HEK293 (cell line): ENCODE results near the gene LHFPL6.
A peak's percentile ranks its signal among the peaks of the same experiment; 100 is the strongest.

ENCODE experiments used
- CTCF ChIA-PET: fragments of 350-600 bp; formaldehyde crosslinking; extraction: SDS; loops from one replicate; lab custom pipeline; 2021; ENCODE audit warnings: antibody characterized with exemption; lab: Yijun Ruan, JAX
- POLR2A ChIA-PET: fragments of 300-600 bp; formaldehyde crosslinking; extraction: SDS; loops from one replicate; lab custom pipeline; 2020; ENCODE audit warnings: antibody characterized with exemption, inconsistent platforms; lab: Yijun Ruan, JAX
- H3K27ac ChIP-seq: fragments of 200-500 bp; sonication (Bioruptor generic); 2 replicates; pipeline ENCODE4 v1.5.1; 2014; ENCODE audit warnings: low read depth, low read length, control low read depth, inconsistent platforms; ENCODE audit errors: extremely low read depth
- H3K36me3 ChIP-seq, 2 experiments: fragments of 200-500 bp in 1 of 2; sonication (Bioruptor generic) in 1 of 2; 1 replicate in 1 of 2; 2 replicates in 1 of 2; pipeline ENCODE4 v1.5.1; 2014 to 2017; ENCODE audit warnings: inconsistent platforms in 2 of 2, low read length in 2 of 2; ENCODE audit not compliant: control insufficient read depth in 2 of 2, insufficient read depth in 1 of 2
- H3K4me1 ChIP-seq: fragments of 200-500 bp; sonication (Bioruptor generic); 2 replicates; pipeline ENCODE4 v1.5.1; 2014; ENCODE audit warnings: mild to moderate bottlenecking, low read length, inconsistent platforms; ENCODE audit not compliant: control insufficient read depth, insufficient read depth
- H3K4me3 ChIP-seq: 2 replicates; pipeline ENCODE4 v1.5.1; 2011; ENCODE audit warnings: low read depth, mild to moderate bottlenecking, control low read depth, low read length, moderate library complexity
- H3K9me3 ChIP-seq: fragments of 200-500 bp; sonication (Bioruptor generic); 2 replicates; pipeline ENCODE4 v1.5.1; 2014; ENCODE audit warnings: low read depth, low read length, inconsistent platforms; ENCODE audit not compliant: control insufficient read depth, insufficient read depth
- FEZF1 ChIP-seq: fragments of 450-650 bp; formaldehyde crosslinking; IDR thresholded peaks from 2 replicates; pipeline ENCODE4 v1.5.1; 2016; ENCODE audit warnings: missing biosample characterization, missing genetic modification characterization
- GLIS1 ChIP-seq: fragments of 450-650 bp; formaldehyde crosslinking; IDR thresholded peaks from 2 replicates; pipeline ENCODE4 v1.5.1; 2016; ENCODE audit warnings: missing biosample characterization, missing genetic modification characterization
- GLIS2 ChIP-seq: fragments of 450-650 bp; formaldehyde crosslinking; IDR thresholded peaks from 2 replicates; pipeline ENCODE4 v1.5.1; 2016; ENCODE audit warnings: missing biosample characterization, missing genetic modification characterization
- IKZF3 ChIP-seq: fragments of 450-650 bp; IDR thresholded peaks from 2 replicates; pipeline ENCODE4 v1.5.0; 2018; ENCODE audit warnings: missing biosample characterization, mild to moderate bottlenecking, missing genetic modification characterization, moderate library complexity
- KLF9 ChIP-seq: fragments of 450-650 bp; formaldehyde crosslinking; IDR thresholded peaks from 2 replicates; pipeline ENCODE4 v1.5.1; 2016; ENCODE audit warnings: missing biosample characterization, missing genetic modification characterization, low read depth
- PRDM6 ChIP-seq: fragments of 450-650 bp; formaldehyde crosslinking; IDR thresholded peaks from 2 replicates; pipeline ENCODE4 v1.5.1; 2017; ENCODE audit warnings: missing biosample characterization, missing genetic modification characterization
- ZBTB21 ChIP-seq: fragments of 450-650 bp; formaldehyde crosslinking; IDR thresholded peaks from 2 replicates; pipeline ENCODE4 v1.5.1; 2017; ENCODE audit warnings: missing biosample characterization, missing genetic modification characterization
- ZBTB6 ChIP-seq: fragments of 450-650 bp; formaldehyde crosslinking; IDR thresholded peaks from 2 replicates; pipeline ENCODE4 v1.5.1; 2017; ENCODE audit warnings: missing biosample characterization, missing genetic modification characterization
- ZIC2 ChIP-seq: fragments of 450-650 bp; formaldehyde crosslinking; IDR thresholded peaks from 2 replicates; pipeline ENCODE4 v1.5.1; 2016; ENCODE audit warnings: missing biosample characterization, missing genetic modification characterization
- ZNF121 ChIP-seq: fragments of 450-650 bp; formaldehyde crosslinking; IDR thresholded peaks from 2 replicates; pipeline ENCODE4 v1.5.1; 2016; ENCODE audit warnings: missing biosample characterization, missing genetic modification characterization
- ZNF133 ChIP-seq: fragments of 450-650 bp; formaldehyde crosslinking; IDR thresholded peaks from 2 replicates; pipeline ENCODE4 v1.5.1; 2016; ENCODE audit warnings: missing biosample characterization, missing genetic modification characterization
- ZNF148 ChIP-seq: fragments of 450-650 bp; formaldehyde crosslinking; IDR thresholded peaks from 2 replicates; pipeline ENCODE4 v1.5.0; 2017; ENCODE audit warnings: missing biosample characterization, missing genetic modification characterization, borderline replicate concordance
- ZNF155 ChIP-seq: fragments of 450-650 bp; formaldehyde crosslinking; IDR thresholded peaks from 2 replicates; pipeline ENCODE4 v1.5.1; 2016; ENCODE audit warnings: missing biosample characterization, missing genetic modification characterization
- ZNF280C ChIP-seq: fragments of 450-650 bp; formaldehyde crosslinking; IDR thresholded peaks from 2 replicates; pipeline ENCODE4 v1.5.1; 2016; ENCODE audit warnings: missing biosample characterization, missing genetic modification characterization
- ZNF416 ChIP-seq: fragments of 450-650 bp; formaldehyde crosslinking; IDR thresholded peaks from 2 replicates; pipeline ENCODE4 v1.5.1; 2016; ENCODE audit warnings: missing biosample characterization, missing genetic modification characterization
- ZNF529 ChIP-seq: fragments of 450-650 bp; formaldehyde crosslinking; IDR thresholded peaks from 2 replicates; pipeline ENCODE4 v1.5.1; 2017; ENCODE audit warnings: missing genetic modification characterization, missing biosample characterization; ENCODE audit not compliant: insufficient replicate concordance
- ZNF549 ChIP-seq: fragments of 450-650 bp; IDR thresholded peaks from 2 replicates; pipeline ENCODE4 v1.5.1; 2018; ENCODE audit warnings: missing biosample characterization, missing genetic modification characterization, mild to moderate bottlenecking, inconsistent platforms, moderate library complexity
- ZNF580 ChIP-seq: fragments of 450-650 bp; formaldehyde crosslinking; IDR thresholded peaks from 2 replicates; pipeline ENCODE4 v1.5.1; 2016; ENCODE audit warnings: missing biosample characterization, missing genetic modification characterization
- ZNF600 ChIP-seq: fragments of 450-650 bp; formaldehyde crosslinking; IDR thresholded peaks from 2 replicates; pipeline ENCODE4 v1.5.1; 2016; ENCODE audit warnings: missing biosample characterization, missing genetic modification characterization
- ZNF654 ChIP-seq: fragments of 450-650 bp; formaldehyde crosslinking; IDR thresholded peaks from 2 replicates; pipeline ENCODE4 v1.5.1; 2016; ENCODE audit warnings: low read depth, missing biosample characterization, missing genetic modification characterization
- ZNF768 ChIP-seq: fragments of 450-650 bp; formaldehyde crosslinking; IDR thresholded peaks from 2 replicates; pipeline ENCODE4 v1.5.1; 2018; ENCODE audit warnings: missing biosample characterization, mild to moderate bottlenecking, missing genetic modification characterization
- ZNF792 ChIP-seq: fragments of 450-650 bp; formaldehyde crosslinking; IDR thresholded peaks from 2 replicates; pipeline ENCODE4 v1.5.1; 2016; ENCODE audit warnings: missing biosample characterization, missing genetic modification characterization
- ZNF830 ChIP-seq: fragments of 450-650 bp; IDR thresholded peaks from 2 replicates; pipeline ENCODE4 v1.5.0; 2018; ENCODE audit warnings: missing biosample characterization, missing genetic modification characterization, low read depth, mild to moderate bottlenecking, moderate library complexity

LHFPL6 gene

GRCh38 chr13:39601636-39602035 is 1.4 kb downstream of the LHFPL6 start (continued):
- TF ChIP-seq ZIC2, result no peak
- TF ChIP-seq KLF9 (tag by site-specific recombination), result no peak
- TF ChIP-seq ZNF121, result no peak
- TF ChIP-seq ZBTB21 (tag by site-specific recombination), result no peak
- TF ChIP-seq ZNF529 (tag by site-specific recombination), result no peak
- no peak for TF ChIP-seq ZNF768
- TF ChIP-seq PRDM6 (tag by site-specific recombination), result peak; percentile 30; the same call in 1 of the 2 replicates
- TF ChIP-seq ZNF148 (tag by site-specific recombination), result no peak
- peak; percentile 79 for TF ChIP-seq GLIS1 (tag by site-specific recombination)
- TF ChIP-seq ZNF133, result no peak

GRCh38 chr13:39600766-39601165 is 2.2 kb downstream of the LHFPL6 start:
- H3K4me3 ChIP-seq, result no peak overlapping the region
- CTCF ChIA-PET, result interaction anchor here (0.7 to 0.8 kb wide), 2 partner anchors 149 to 1135 kb away, joined by 3 read pairs; no protein-coding TSS in a partner anchor

GRCh38 chr13:39599842-39600241 is 3.2 kb downstream of the LHFPL6 start:
- no peaks in the 10 kb centered on the region for H3K9me3 ChIP-seq
- ChIA-PET POLR2A (no interaction called here), CTCF (no interaction called here)
- no peak overlapping the region for H3K4me3 ChIP-seq
- no peaks in the 10 kb centered on the region for H3K36me3 ChIP-seq
- H3K27ac ChIP-seq, result no peak overlapping the region
- peaks cover 14% of the 10 kb centered on the region; the same call in 1 of the 2 replicates for H3K4me1 ChIP-seq
- TF ChIP-seq ZNF280C (tag by site-specific recombination) (no peak), FEZF1 (tag by site-specific recombination) (0 out of 2 replicates have a peak, but pooled peaks have one; percentile 33), PRDM6 (tag by site-specific recombination) (peak; percentile 60; the same call in 1 of the 2 replicates), ZBTB6 (no peak), ZNF155 (tag by site-specific recombination) (no peak), ZNF549 (tag by site-specific recombination) (no peak), ZNF600 (tag by site-specific recombination) (0 out of 2 replicates have a peak, but pooled peaks have one; percentile 38), ZNF830 (tag by site-specific recombination) (no peak)

More at GRCh38 chr13:39600766-39601165, 2.2 kb downstream of the LHFPL6 start:
- H3K4me1 ChIP-seq, result peaks cover 14% of the 10 kb centered on the region; the same call in 1 of the 2 replicates
- peak; percentile 94 for TF ChIP-seq ZNF600 (tag by site-specific recombination)
- TF ChIP-seq ZNF580, result no peak
- peak; percentile 39; the same call in 1 of the 2 replicates for TF ChIP-seq GLIS2
- TF ChIP-seq ZNF416 (tag by site-specific recombination), result no peak
- TF ChIP-seq GLIS1 (tag by site-specific recombination), result peak; percentile 15; the same call in 1 of the 2 replicates
- peak; percentile 30; the same call in 1 of the 2 replicates for TF ChIP-seq IKZF3 (tag by site-specific recombination)
- TF ChIP-seq ZNF654 (tag by site-specific recombination), result peak; percentile 26; the same call in 1 of the 2 replicates
- no peak for TF ChIP-seq ZNF792 (tag by site-specific recombination)
- TF ChIP-seq, all 188 proteins: peak for 5
- Histone ChIP-seq H3K27ac (no peak overlapping the region), H3K36me3 (no peaks in the 10 kb centered on the region), H3K9me3 (no peaks in the 10 kb centered on the region)
- POLR2A ChIA-PET, result no interaction called here
